Activated CD4-positive, alpha-beta T cell treated with anti-CD3 and anti-CD28 coated beads, Interleukin-2, amount 50 U/mL, for 4 hours (primary cell): ENCODE data around the gene DMAC1.

ENCODE experiments used
- DNase-seq, 2 experiments: peaks; one replicate each; pipeline ENCODE4 v3.0.0-alpha.2; 2020

DMAC1 gene

GRCh38 chr9:7799234-7799943 lies at the start of gene DMAC1:
DMAC1 (minus strand) TSS chr9:7799778; CDS start chr9:7799734, 44 bp downstream.
- peak; percentile 67 to 69 for DNase-seq

GRCh38 chr9:7849362-7849761 lies 49.8 kb upstream of the DMAC1 start:
- DNase-seq, result no peak

GRCh38 chr9:7848498-7848897 lies 48.9 kb upstream of the DMAC1 start:
- DNase-seq, result no peak

- DNase-seq, result no peak
Observed at GRCh38 chr9:7844242-7844641, 44.7 kb upstream of the DMAC1 start.

- DNase-seq, result no peak
Observed at GRCh38 chr9:7841831-7842230, 42.3 kb upstream of the DMAC1 start.

GRCh38 chr9:7834531-7834930 lies 35.0 kb upstream of the DMAC1 start:
- DNase-seq, result no peak

GRCh38 chr9:7828334-7828733 lies 28.8 kb upstream of the DMAC1 start:
- DNase-seq, result no peak

GRCh38 chr9:7827792-7828191 lies 28.2 kb upstream of the DMAC1 start:
- no peak for DNase-seq

GRCh38 chr9:7827056-7827455 lies 27.5 kb upstream of the DMAC1 start:
- no peak for DNase-seq

GRCh38 chr9:7823651-7824050 lies 24.1 kb upstream of the DMAC1 start:
- DNase-seq, result no peak

GRCh38 chr9:7819984-7820383 lies 20.4 kb upstream of the DMAC1 start:
- no peak for DNase-seq

GRCh38 chr9:7816021-7816420 lies 16.4 kb upstream of the DMAC1 start:
- no peak for DNase-seq

GRCh38 chr9:7813030-7813429 lies 13.5 kb upstream of the DMAC1 start:
- no peak for DNase-seq

GRCh38 chr9:7811677-7812076 lies 12.1 kb upstream of the DMAC1 start:
- DNase-seq, result no peak

- no peak for DNase-seq
Observed at GRCh38 chr9:7802666-7803065, 3.1 kb upstream of the DMAC1 start.

GRCh38 chr9:7799944-7800285 lies 337 bp upstream of the DMAC1 start:
- DNase-seq, result peak in 1 of 2 experiments; percentile 5

GRCh38 chr9:7794196-7794595 lies 5.4 kb downstream of the DMAC1 start:
- DNase-seq, result no peak

- DNase-seq, result no peak
Observed at GRCh38 chr9:7791394-7791793, 8.2 kb downstream of the DMAC1 start.

GRCh38 chr9:7790819-7791182 lies 8.8 kb downstream of the DMAC1 start:
- DNase-seq, result no peak

GRCh38 chr9:7790022-7790818 lies 9.4 kb downstream of the DMAC1 start:
- no peak for DNase-seq

GRCh38 chr9:7788772-7789171 lies 10.8 kb downstream of the DMAC1 start:
- DNase-seq, result no peak

- no peak for DNase-seq
Observed at GRCh38 chr9:7785813-7786212, 13.8 kb downstream of the DMAC1 start.

GRCh38 chr9:7784472-7784871 lies 15.1 kb downstream of the DMAC1 start:
- DNase-seq, result no peak

GRCh38 chr9:7783635-7784063 lies 15.9 kb downstream of the DMAC1 start:
- no peak for DNase-seq
